ENCODE results near the gene FSTL1.

Gene FSTL1

DNA sequence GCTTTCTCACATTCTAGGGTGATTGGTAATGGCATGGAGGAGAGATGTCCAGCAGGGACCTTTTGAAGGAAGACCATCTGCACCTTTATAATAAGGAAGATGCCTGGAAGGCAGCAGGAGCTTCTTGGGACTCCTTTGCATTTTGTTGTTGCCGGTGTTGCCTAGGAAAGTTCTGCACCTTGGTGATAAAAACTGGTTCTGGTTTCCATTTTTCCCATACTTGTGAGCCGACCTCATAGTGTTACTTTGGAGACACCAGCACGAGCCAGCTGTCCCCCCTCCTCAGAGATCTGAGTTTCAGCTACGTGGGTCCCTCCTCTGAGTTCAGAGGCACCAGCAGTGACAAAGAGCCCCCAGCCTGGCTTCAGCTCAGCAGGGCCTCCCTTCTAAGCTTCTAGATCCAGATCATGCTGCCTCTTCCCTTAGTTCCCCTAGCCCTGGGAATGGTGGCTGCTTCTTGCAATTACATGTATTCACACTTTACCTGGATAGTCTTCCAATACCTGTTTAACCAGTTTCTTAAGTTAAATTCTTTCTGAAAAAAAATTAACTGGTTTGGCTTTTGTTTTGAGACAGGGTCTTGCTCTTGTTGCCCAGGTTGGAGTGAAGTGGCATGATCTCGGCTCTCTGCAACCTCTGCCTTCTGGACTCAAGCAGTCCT is 18.0 kb upstream of the FSTL1 start:
- no peak for DNase-seq

DNA sequence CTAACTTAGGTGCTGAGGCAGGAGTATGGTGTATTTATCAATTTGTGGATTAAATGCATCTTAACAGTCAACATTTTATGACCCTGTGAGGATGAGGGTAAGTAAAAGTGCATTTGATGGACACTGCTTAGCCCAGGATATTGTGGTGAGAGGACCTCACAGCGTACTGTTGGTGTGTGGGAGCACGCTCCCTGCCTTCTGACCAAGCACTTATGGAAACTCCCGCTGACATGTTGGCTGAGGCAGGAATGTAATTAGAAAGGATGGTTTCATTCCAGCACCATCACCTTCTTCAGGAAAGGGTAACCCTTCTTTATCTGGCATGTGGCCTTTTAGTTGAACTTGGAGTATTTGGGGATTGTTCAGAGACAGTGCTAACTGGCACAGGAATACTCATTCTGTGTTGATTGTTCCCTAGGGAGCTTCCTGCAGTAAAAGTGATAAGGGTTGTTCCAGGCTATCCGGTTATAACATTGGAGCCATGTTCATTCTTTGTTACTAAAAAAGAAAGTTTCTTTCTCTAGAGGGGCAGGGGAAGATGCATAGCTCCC is 11.7 kb upstream of the FSTL1 start:
- DNase-seq = no peak

DNA sequence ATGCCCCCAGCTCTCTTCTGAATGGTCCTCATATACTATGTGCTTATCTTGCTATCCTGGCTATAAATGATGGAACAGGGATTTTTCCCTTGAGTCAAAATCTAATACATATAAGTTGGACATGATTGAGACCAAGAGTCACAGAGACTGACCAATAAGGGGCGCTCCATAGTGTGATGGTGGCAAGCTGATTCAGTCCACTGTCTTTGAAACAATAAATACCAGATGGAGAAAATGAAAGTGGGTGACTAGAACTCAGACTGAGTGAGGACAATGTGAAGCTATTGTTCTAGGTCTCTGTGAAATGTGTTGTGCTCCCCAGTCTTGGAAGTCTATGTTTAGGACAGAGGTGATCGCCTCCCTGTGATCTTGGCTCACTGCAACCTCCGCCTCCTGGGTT is 10.6 kb upstream of the FSTL1 start:
- DNase-seq = no peak

DNA sequence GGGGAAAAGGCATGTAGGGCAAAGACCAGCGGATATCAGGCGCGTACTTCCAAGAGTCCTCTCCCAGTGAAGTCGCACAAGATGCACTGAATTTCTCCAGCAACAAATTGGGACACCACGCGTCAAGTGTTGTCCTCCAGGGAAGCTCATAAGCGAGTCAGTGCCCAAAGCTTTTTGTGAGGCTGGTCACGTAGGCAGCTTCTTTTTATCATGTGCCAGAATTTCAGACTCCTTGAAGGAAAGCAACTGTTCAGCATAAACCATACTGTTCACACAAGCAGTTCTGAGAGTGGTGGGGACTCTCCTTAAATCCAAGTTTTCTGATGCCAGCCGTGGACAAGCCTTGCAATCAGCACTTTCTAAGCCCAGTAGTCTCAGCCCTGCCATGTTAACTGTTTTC is 10.1 kb upstream of the FSTL1 start:
- no peak for DNase-seq

DNA sequence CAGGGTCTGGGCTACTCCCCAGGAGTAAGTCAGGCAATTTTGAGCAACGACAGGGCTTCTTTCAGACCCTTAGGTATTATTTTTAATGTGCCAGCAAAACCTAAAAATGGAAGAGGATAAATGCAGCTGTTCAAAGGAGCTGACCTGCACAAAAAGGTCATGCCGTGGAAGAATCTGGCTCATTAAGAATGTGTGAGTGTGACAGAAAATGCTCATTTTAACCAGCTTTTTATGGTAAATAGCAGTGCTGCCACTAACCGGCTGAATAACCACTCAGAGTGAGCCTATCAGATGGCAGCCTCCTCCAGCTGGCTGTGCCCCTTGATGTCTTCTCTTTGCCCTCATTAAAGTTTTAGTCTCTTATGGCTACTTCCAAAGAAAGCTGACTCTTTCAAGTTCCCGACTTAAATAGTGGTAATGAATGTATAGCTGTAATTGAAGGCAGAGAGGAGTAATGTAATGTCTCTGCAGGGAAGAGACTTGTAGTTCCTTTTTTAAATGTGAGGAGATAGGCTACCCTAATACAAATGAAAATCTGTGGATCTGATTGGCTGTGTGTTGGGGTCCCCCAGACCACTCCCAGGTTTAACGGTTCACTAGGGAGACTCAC is 9.5 kb upstream of the FSTL1 start:
- DNase-seq = no peak

DNA sequence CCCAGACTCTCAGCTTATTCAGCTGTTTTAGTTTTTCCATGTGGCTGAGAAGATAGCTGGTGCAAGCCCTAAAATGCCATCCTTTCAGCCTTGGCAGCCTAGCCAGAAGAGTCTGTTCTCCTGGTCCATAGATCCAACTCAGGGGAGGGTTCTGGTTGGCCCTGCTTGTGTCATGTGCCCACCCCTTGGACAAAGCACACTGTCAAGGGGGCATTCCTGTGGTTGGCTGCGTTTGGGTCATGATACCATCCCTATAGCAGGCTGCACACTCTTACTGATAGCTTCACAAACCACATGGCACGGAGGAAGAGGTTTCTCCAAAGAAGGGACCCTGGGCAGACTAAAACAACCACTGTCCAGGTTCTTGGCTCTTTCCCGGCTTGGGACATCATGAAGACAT is 8.4 kb upstream of the FSTL1 start:
- no peak for DNase-seq

DNA sequence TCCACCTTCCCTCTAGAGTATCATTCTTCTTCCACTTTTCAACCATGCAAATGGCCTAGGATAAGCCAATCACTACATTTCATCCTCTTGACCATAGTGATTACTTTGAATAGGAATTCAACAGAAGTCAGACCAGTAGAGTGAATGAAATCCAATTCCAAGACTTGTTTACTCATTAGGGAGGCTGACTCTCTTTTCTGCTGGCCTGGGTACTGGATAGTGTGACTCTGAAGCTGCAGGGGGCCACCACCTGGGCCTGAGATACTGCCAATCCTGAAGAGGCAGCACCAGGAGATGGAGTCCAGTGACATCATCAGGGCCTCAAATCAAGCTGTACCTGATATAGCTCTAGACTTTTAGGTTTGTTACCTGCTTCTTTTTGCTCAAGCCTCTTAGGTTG is 7.0 kb upstream of the FSTL1 start:
- DNase-seq = no peak

DNA sequence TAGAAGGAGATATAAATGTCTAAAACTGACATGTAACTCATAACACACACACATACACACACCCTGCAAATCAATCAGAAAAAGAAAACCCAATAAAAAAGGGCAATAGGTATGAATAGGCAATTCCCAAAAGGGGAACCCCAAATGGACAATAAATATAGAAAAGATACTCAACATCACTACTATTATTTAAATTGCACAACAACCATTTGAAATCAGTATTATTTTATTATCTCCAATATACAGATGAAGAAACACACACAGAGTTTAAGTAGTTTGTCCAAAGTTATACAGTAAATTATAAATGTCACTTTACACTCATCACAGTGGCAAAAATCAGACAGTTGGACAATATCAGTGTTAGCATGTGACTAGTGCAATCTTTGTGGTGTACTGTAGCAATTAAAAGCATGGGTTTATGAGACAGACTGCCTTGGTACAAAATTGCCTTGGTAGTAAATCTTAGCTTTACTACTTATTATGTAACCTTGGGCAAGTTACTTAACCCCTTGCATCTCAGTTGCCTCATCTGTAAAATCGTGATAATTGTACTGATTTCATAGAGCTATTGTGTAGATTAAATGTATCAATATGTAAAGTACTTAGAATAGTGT is 3.4 kb upstream of the FSTL1 start:
- no peak for DNase-seq

DNA sequence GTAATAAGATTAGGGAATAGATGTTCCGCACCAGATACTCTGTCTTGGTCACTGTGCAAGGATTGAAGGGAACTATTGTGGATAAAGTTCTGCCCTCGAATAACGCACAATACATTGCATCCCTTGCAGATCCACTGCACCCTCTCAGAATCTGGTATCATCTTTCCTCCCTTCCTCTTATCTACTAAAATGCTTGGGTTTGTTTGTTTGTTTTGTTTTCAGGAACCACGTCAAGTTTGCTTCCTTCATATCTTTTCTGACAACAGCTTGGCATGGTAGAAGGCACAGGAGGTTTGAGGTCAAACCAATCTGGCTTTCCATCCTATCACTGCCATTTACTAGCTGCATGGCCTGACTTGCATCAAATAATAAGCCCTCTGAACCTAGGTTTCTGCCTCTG is 2.0 kb upstream of the FSTL1 start:
- DNase-seq = no peak

DNA sequence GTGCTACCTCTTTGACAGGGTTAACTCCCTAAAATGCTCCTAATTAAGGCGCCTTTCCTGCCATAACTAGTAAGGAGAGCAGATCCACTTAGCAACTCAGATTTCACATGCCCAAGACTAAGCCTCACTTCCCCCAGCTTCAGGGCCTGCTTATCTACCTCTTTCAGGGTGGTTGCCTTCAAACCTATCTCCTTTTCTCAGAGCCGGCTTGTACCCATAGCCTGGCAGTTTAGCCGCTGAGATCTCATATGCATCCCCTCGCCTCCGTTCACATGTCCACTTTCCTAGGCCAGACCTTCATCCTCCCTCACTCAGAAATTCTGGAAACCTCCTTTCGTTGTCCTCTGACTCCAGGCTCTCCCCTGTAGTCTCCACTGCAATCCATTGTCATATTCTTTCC is 1.0 kb upstream of the FSTL1 start:
- no peak for DNase-seq

DNA sequence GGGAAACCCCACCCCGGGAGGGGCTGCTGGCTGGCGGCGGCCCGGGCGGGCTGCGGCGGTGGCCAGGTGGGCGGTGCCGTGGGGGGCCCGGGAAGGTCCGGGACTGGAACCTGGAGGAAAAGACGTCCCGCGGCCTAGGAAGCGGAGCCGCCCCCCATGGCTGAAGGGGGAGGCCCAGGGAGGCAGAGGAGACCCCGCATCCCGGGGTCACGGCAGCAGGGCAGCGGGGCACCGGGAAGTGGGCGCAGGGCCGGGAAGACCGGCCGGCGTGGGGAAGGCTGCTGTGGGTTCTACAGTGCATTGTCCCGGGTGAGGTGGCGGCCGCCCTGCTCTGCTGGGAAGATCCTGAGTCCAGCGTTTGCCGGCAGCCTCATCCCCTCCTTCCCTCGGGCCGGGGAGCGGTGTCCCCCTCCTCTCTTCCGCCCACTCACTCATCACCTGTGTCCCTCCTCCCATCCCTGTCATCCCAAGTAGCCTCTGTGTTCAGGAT is 525 bp upstream of the FSTL1 start:
- no peak for DNase-seq

DNA sequence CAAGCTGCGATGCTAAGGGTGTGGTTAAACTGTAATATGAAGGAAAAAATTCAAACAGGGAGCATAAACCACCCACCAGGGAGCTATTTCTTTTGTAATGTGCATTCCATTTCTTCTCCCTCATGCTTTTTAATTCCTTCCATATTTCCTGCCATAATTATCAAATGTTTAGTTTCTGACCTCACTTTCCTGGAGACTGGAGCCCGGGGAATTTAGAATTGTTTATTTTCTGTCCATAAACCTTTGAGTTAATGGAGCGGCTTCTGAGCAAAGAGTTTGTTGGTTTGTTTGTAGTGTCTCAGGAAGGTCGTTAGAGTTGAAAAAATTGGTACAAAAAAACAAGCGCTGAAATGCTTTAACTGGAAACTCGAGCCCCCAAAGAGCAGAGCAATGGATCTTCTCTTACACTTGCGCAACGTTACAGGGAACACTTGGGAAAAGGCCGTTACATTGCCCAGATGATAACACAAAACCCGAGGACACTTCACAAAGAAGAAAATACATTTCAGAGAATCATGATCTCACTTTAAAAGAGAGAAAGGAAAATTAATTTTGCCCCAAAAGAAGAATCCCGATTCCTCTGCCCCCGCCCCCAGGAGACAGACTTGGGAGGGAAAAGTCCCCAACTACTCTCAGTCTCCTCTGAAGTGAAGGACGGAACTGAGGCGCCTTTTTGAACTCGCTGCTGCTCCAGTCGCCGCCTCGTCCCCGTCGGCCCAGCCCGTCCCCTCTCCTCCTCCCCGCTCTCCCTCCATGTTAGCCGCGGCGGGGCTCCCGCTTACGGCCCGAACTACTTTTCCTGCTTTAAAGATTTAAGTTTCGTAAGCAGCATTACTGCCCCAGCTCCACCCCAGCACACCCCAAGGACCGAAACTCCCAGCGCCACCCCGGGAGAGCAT is 842 bp downstream of the FSTL1 start:
- no peak for DNase-seq

DNA sequence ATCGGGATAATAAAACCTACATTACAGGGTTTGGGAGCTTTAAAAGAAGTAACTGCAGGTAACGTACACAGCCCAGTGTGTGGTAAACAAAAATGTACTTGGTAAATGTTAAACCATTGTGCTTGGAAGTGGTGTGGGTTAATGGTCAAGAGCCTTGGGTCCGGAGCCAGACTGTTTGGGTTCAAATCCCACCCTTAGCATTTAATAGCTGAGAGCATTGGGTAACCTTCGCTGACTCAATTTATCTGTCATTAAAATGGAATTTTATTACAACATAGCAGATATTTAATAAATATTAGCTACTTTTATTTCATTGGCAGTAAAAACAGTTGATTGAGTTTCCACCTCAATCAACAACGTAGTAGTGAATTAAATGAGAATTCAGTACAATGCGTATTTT is 1.5 kb downstream of the FSTL1 start:
- no peak for DNase-seq

DNA sequence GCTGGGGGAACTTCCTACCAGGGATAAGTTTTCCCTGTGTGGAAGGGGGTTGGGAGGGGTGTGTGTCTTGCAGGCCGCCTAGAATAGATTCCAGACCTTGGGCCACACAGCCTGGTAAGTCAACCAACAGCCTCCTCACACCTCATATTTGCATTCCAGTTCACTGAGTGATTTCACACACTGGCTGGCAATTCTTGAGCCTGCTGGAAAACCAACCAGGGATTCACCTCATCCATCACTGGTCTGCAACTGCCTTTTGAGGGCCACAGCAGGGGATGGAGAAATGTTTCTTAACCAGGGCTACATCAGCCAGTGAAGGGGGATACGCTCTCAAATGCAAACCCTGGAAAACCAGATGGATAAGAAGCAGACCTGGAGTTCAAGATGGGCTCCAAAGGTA is 2.0 kb downstream of the FSTL1 start:
- no peak for DNase-seq

DNA sequence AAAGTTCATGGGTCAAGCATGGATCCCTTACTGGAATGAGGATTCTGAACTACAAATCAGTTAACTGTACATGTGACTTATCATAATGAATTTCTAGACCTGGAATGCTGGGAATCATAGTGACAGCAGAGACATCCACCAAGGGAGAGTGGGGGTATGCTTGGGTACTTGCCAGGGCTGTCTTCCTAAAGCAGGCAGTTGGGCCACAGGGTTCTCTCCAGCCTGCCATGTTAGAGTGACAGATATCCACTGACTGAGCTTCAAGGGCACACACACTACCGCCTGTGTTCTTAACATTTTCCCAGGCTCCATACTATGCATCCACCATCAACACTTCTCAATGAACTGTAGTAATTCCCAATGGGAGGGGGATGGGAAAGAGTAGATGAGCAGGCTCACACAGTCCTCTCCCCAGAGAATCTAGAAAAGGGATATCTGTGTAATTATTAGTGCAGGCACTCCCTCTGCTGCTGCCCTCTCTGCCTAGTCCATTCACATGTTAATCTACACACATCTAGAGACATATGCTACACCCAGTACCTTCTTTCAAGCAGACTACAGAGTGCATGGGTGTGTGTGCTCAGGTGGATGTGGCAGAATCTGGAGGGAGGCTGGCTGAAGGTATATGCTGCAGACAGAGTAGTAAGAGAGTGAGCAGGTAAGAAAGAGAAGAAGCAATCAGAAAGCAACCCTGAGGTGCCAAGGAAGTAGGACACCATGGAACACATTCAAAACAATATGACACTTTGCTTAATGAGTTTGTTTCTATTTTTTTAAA is 3.7 kb downstream of the FSTL1 start:
- DNase-seq = no peak

DNA sequence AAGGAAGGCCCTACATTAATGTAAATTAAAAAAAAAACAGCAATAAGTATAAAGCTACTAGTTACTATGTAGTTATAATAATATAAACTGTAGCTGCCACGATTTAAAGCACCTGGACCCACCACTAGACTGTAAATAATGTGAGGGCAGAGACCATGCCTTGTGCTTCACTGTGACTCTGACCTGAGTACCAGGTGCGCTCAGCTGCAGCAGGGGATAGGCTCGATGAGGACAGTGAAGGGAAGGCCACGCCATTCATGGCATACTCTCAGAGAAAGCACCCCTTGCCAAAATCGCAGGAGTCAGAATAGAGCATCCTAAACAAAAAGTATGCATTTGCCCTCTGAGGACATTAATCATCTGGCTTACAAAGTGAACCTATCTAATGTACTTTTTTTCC is 5.1 kb downstream of the FSTL1 start:
- DNase-seq = no peak

DNA sequence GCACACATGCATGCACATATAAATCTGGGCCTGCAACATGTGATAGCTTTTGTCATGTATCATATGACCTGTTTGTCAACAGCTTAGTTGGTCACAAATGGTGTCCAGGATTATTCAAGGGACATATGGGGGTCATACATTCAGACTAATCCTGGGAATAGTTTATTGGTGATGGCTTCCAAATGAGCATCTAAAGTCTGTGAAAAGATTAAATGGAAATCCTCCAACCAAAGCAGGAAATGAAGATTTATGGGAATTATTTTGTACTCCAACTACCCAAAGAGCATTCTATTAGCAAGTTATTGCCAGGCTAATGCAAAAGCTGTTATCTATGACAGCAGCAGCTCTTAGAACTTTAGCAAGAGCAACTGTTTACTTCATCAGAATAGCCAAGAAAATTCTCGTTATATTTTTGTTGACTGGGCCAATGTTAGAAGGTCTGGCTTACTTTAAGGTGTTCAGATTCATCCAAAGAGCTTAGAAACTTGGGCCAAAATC is 7.1 kb downstream of the FSTL1 start:
- DNase-seq = no peak

DNA sequence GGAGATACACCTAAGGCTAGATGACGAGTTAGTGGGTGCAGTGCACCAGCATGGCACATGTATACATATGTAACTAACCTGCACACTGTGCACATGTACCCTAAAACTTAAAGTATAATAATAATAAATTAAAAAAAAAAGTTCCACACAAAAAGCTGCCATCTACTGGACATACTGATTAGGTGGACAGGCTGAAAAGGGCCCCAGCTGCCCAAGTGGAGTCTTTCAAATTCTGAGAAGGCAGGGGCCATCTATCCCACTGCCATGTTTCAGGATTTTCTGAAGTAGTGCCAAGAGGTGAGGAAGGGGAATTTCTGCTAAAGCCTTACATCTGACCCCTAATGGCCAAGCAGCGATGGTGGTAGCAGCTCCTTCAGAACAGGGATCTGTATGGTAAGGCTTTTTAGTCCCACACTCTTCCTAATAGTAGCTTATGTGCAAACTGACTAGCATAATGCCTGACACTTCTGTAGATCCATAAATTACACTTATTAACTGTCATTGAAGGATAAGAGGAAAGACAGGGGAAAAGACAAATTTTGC is 7.7 kb downstream of the FSTL1 start:
- DNase-seq = no peak

DNA sequence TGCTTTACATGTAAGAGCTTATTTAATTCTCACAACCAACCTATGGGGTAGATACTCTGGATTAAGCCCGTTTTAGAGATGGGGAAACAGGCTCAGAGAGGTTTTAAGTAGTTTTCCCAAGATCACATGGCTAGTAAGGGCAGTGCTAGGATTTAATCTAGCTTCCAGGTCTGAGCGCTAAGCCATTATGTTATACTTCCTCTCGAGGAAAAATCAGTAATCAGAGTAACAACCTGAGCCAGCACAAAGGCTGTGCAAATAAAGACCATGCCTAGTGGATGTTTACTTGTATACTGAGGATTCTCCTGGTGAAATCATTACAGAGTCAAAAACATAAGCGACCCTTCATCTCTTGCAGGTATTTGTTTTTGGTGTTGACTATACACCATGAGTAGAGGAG is 9.0 kb downstream of the FSTL1 start:
- DNase-seq = no peak

DNA sequence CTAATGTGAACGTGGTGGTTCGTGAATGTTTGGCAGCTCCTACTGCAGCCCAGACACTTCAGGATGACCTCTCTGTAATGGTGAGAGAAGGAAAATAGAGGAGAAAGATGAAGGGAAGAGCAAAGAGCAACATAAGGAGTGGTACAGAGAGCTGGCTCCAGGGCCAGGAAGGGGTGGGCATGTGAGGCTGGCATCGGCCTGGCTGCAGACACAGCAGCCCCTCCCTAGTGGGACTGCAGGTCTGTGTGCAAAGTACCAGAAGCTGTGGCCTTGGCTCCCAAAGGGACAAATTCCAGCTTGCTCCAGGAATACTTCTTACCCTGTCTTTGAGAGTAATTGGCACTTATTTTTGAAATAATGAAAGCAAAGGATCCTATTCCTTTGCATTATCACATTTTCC is 10.0 kb downstream of the FSTL1 start:
- DNase-seq = no peak

DNA sequence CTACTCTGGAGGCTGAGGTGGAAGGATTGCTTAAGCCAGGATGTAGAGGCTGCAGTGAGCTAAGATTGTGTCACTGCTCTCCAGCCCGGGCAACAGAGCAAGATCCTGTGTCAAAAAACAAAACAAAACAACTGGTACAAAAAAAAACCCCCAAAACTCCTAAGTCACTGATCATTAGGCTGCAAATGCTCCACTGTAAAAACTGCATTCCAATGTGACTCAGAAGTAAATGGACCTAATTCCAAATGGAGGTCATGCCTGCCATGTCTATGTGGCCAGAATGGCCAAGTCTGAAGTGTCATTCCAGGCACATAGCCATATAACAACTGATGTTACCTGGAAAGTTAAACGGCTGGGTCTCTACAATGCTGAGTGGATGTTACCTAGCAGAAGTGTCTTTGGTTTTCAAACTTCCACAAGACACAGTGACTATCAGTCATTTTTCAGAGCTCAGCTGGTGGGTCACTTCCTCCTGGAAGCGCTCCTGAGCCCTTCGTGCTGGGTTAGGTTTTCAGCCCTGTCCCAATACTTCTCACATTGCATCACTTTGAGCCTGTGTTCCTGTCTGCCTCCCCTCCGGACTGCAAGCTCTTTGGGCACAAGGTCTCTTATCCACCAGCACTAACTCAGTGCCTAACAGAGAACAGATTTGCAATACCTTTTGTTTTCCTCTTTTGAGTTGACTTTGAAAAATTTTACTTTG is 10.6 kb downstream of the FSTL1 start:
- no peak for DNase-seq

Measured in activated T-cell treated with anti-CD3 and anti-CD28 coated beads for 4 hours (primary cell).